Body of pancreas (tissue), 4 donors: Measurements from ENCODE around the gene WT1. TPM values are rescaled to one million over a fixed set of nuclear protein-coding genes. Genes with fewer than 3 reads are reported as not detected.
"Not testable (repeated sequence)": the region's sequence is repeated elsewhere in the genome, so short reads cannot be mapped to it uniquely, and the experiment has no call there.

Experiments used
- ATAC-seq: fragments of 150-250 bp; one replicate; pipeline ENCODE4 v1.9.1; 2016
- DNase-seq, 4 donors: peaks; one replicate each; pipeline ENCODE4 v3.0.0-alpha.2; 2019
- H3K27ac ChIP-seq, 4 donors: fragments of 200-600 bp; sonication (generic); 1 replicate in 3 of 4; 2 replicates in 1 of 4; pipeline versions ENCODE4 v1.5.1 to v1.6.1; 2016 to 2019; ENCODE audit warnings: mild to moderate bottlenecking in 1 of 4, mixed read lengths in 1 of 4, moderate library complexity in 1 of 4
- H3K27me3 ChIP-seq, 2 donors: fragments of 200-600 bp; sonication (generic); one replicate each; pipeline ENCODE4 v1.6.0; 2016; ENCODE audit warnings: mild to moderate bottlenecking in 1 of 2
- H3K36me3 ChIP-seq, 2 donors: fragments of 200-600 bp; sonication (generic); replicated peaks in 1 of 2; 2 replicates each; pipeline ENCODE4 v1.5.1; 2016; ENCODE audit warnings: low read depth in 2 of 2; ENCODE audit not compliant: insufficient read depth in 1 of 2
- H3K4me1 ChIP-seq: fragments of 200-600 bp; sonication (generic); one replicate; pipeline ENCODE4 v1.6.0; 2016
- H3K4me3 ChIP-seq, 2 donors: fragments of 200-600 bp; sonication (generic); 1 replicate in 1 of 2; 2 replicates in 1 of 2; pipeline ENCODE4 v1.5.1; 2016 to 2019
- H3K9me3 ChIP-seq, 3 donors: fragments of 200-600 bp; sonication (generic); 1 replicate in 2 of 3; 2 replicates in 1 of 3; pipeline ENCODE4 v1.5.1; 2016
- CTCF ChIP-seq, 7 experiments: fragments of 450-650 bp in 4 of 7; fragments of 200-600 bp in 3 of 7; sonication (generic) in 3 of 7; IDR thresholded peaks; one replicate each; pipeline ENCODE4 v1.5.1; 2016 to 2019; ENCODE audit warnings: antibody characterized with exemption in 7 of 7
- POLR2A ChIP-seq, 3 donors: fragments of 450-650 bp; IDR thresholded peaks; one replicate each; pipeline ENCODE4 v1.6.1; 2016; ENCODE audit warnings: antibody characterized with exemption in 3 of 3, mild to moderate bottlenecking in 2 of 3
- WGBS, 2 donors: methylation state at CpG; one replicate each; pipeline ENCODE4 v1.1.5; 2017; 5-methylcytosine and 5-hydroxymethylcytosine counted together
- intact Hi-C: fragments of 100-400 bp; cut with DNase I; formaldehyde crosslinking; loops from one replicate; pipeline ENCODE4 v1.15.1; 2023
- total RNA-seq, 2 donors: library from RNA; depleted of rRNA; stranded (reverse); fragments of >200 nt; gene quantifications; one replicate each; pipeline ENCODE4 v1.1.0, GENCODE V29; 2016

WT1 gene
- 1 to 10 TPM in 1 of 2 donors, under 1 TPM in 1; 0.99 to 1.0 TPM for total RNA-seq

- Histone ChIP-seq H3K9me3 (no peaks in the 10 kb centered on the region), H3K27me3 (peaks cover 0 to 35% of the 10 kb centered on the region in 2 donors), H3K4me1 (peaks cover 50% of the 10 kb centered on the region), H3K27ac (no peak within 1 kb of the TSS), H3K4me3 (no peak within 1 kb of the TSS), H3K36me3 (no peaks in the 10 kb centered on the region)
- 0% methylated on average over 3 to 25 of the region's 25 CpGs for WGBS, 2 donors
- intact Hi-C loops, result no loop called here
- no peak for TF ChIP-seq POLR2A (IDR thresholded peaks at IDR 0.05)
- no peak for TF ChIP-seq CTCF (IDR thresholded peaks at IDR 0.05)
- DNase-seq (no peak), ATAC-seq (peak; percentile 24)
Measured at GRCh38 chr11:32435511-32435941, at the start of gene WT1. Gene WT1 (minus strand): TSS chr11:32435539.

GRCh38 chr11:32479291-32479690 lies 44.0 kb upstream of the WT1 start:
- Histone ChIP-seq H3K4me1 (no peaks in the 10 kb centered on the region), H3K36me3 (no peaks in the 10 kb centered on the region), H3K27ac (no peak overlapping the region), H3K4me3 (no peak overlapping the region), H3K27me3 (no peaks in the 10 kb centered on the region), H3K9me3 (no peaks in the 10 kb centered on the region)
- 67 to 72% methylated on average over 4 of the region's 4 CpGs for WGBS, 2 donors
- intact Hi-C loops, result no loop called here
- ATAC-seq (no peak), DNase-seq (no peak)
- TF ChIP-seq POLR2A (IDR thresholded peaks at IDR 0.05) (no peak), CTCF (IDR thresholded peaks at IDR 0.05) (no peak)

GRCh38 chr11:32478277-32478731 lies 43.0 kb upstream of the WT1 start:
- 13 to 18% methylated on average over 7 of the region's 7 CpGs for WGBS, 2 donors
- intact Hi-C loops, result no loop called here

GRCh38 chr11:32473282-32473909 lies 38.1 kb upstream of the WT1 start:
- Histone ChIP-seq H3K4me3 (no peak overlapping the region), H3K36me3 (no peaks in the 10 kb centered on the region), H3K27me3 (no peaks in the 10 kb centered on the region), H3K9me3 (no peaks in the 10 kb centered on the region), H3K27ac (no peak overlapping the region), H3K4me1 (no peaks in the 10 kb centered on the region)
- DNase-seq, result no peak
- 78 to 81% methylated on average over 5 of the region's 5 CpGs for WGBS, 2 donors
- no peak for TF ChIP-seq CTCF (IDR thresholded peaks at IDR 0.05)
- TF ChIP-seq POLR2A (IDR thresholded peaks at IDR 0.05), result no peak
- intact Hi-C loops, result no loop called here
- no peak for ATAC-seq

More at GRCh38 chr11:32478277-32478731, 43.0 kb upstream of the WT1 start:
- no peaks in the 10 kb centered on the region for H3K36me3 ChIP-seq
- H3K4me3 ChIP-seq, result no peak overlapping the region
- no peaks in the 10 kb centered on the region for H3K27me3 ChIP-seq
- H3K4me1 ChIP-seq, result no peaks in the 10 kb centered on the region
- no peak for TF ChIP-seq POLR2A (IDR thresholded peaks at IDR 0.05)
- no peak for TF ChIP-seq CTCF (IDR thresholded peaks at IDR 0.05)
- H3K9me3 ChIP-seq, result no peaks in the 10 kb centered on the region
- H3K27ac ChIP-seq, result no peak overlapping the region
- DNase-seq, result no peak
- ATAC-seq, result no peak

GRCh38 chr11:32472226-32472625 lies 36.9 kb upstream of the WT1 start:
- Histone ChIP-seq H3K27ac (no peak overlapping the region), H3K4me1 (no peaks in the 10 kb centered on the region), H3K27me3 (no peaks in the 10 kb centered on the region), H3K9me3 (no peaks in the 10 kb centered on the region), H3K4me3 (no peak overlapping the region), H3K36me3 (no peaks in the 10 kb centered on the region)
- no peak for DNase-seq
- WGBS, 2 donors, result 52 to 57% methylated on average over 4 of the region's 4 CpGs
- no peak for ATAC-seq
- intact Hi-C loops, result no loop called here
- TF ChIP-seq POLR2A (IDR thresholded peaks at IDR 0.05) (no peak), CTCF (IDR thresholded peaks at IDR 0.05) (no peak)

GRCh38 chr11:32471544-32471943 lies 36.2 kb upstream of the WT1 start:
- intact Hi-C loops, DNase-seq: not testable (repeated sequence)
- 86 to 94% methylated on average over 4 of the region's 4 CpGs for WGBS, 2 donors

More at GRCh38 chr11:32471544-32471943, 36.2 kb upstream of the WT1 start:
- H3K27ac ChIP-seq, H3K4me3 ChIP-seq, H3K27me3 ChIP-seq, H3K36me3 ChIP-seq, H3K4me1 ChIP-seq, ATAC-seq, H3K9me3 ChIP-seq: not testable (repeated sequence)
